Measurements from ENCODE around the gene REC8.
A peak's percentile ranks its signal among the peaks of the same experiment; 100 is the strongest.

Gene REC8

DNA sequence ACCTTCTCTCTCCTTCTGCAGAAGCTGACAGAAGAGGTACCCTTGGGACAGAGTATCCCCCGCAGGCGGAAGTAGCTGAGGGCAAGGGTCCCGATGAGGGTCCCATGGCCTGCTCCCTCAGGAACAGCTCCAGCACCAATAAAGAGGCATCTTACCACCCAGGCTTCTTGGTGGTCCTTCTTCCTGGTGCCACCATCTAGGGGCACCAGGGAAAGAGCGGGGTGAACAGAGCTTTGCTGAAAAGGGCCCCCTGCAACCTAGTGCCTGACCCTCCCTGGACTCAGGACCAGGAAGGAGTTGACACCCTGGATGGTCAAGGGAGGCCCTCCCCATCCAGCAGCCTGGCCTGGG, 11.4 kb upstream of the REC8 start:
- DNase-seq, result no peak

DNA sequence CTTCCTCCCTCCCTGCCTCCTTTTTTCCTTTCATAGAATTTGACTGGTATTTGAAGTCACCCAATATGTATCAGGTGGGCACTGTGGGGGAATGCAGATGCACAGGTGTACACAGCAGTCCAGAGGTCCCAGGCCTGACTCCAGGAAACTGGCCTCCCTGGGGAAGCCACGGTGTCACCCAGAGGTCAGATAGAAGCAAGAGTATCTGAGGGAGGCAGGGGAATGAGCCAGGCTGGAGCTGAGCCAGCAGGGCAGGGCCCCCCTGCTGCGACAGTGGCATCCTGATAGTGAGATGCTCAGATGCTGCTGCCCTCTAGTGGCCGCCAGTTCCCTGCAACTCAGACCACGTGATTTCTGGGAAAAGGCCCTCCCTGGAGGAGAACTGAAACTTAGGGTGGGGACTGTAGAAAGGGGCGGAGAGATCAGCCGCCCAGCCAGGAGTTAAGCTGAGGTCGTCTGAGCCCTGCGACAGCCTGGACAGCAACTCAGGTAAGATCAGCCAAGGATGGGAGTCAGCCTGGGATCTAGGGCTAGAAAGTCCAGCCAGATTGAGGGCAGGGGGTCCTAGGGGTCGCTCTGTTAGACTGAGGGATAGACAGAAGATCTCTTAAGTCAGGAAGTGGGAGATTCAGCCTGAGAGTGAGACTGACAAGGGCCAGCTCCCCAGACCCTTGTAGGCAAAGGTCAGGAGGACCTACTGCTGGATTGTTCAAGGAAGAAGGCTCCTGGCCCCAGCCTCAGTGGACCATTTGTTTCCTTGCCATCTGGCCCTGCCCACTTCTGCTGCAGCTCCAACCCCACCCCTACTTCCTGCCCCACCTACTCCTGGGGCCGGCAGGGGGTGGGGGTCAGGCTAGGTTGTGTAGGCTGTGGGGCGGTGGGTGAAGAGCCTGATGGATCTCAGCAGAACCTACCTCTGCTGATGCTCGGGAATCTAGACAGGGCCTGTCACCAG, 10.8 kb upstream of the REC8 start, which contains the start of gene IRF9:
IRF9 (plus strand) TSS at position 416 of the 955 bp plus-strand sequence. CDS start 880 bp downstream, outside the sequence.
- peak; percentile 94 for DNase-seq

DNA sequence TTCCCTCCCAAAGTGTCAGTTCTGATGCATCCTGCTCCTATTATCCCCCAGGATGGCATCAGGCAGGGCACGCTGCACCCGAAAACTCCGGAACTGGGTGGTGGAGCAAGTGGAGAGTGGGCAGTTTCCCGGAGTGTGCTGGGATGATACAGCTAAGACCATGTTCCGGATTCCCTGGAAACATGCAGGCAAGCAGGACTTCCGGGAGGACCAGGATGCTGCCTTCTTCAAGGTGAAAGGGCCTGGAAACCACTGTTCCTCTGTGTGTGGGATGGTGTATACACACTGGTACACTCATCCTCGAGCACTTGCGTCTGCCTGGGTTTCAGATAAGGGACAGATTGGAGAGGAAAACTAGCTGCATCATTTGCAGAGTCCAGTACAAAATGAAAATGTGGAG, 9.8 kb upstream of the REC8 start:
- DNase-seq, result no peak

DNA sequence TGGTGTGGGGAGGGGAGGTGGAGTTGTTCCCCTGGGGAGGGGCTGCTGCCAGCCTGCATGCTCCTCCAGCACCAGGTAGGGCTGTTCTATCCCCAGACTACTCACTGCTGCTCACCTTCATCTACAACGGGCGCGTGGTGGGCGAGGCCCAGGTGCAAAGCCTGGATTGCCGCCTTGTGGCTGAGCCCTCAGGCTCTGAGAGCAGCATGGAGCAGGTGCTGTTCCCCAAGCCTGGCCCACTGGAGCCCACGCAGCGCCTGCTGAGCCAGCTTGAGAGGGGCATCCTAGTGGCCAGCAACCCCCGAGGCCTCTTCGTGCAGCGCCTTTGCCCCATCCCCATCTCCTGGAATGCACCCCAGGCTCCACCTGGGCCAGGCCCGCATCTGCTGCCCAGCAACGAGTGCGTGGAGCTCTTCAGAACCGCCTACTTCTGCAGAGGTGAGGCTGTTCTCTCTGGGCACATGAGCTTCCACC, 7.3 kb upstream of the REC8 start:
- DNase-seq, result no peak

DNA sequence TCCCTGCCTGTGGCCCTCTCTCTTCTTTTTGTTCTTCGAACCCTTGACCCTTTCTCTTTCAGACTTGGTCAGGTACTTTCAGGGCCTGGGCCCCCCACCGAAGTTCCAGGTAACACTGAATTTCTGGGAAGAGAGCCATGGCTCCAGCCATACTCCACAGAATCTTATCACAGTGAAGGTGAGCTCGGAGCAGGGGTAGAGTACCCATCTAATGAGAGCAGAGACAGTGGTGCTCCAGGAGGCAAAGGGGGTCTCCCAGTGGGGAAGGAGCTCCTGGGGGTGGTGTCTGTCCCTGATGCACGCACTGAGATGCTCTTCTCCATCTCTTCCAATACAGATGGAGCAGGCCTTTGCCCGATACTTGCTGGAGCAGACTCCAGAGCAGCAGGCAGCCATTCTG, 6.1 kb upstream of the REC8 start:
- no peak for DNase-seq

DNA sequence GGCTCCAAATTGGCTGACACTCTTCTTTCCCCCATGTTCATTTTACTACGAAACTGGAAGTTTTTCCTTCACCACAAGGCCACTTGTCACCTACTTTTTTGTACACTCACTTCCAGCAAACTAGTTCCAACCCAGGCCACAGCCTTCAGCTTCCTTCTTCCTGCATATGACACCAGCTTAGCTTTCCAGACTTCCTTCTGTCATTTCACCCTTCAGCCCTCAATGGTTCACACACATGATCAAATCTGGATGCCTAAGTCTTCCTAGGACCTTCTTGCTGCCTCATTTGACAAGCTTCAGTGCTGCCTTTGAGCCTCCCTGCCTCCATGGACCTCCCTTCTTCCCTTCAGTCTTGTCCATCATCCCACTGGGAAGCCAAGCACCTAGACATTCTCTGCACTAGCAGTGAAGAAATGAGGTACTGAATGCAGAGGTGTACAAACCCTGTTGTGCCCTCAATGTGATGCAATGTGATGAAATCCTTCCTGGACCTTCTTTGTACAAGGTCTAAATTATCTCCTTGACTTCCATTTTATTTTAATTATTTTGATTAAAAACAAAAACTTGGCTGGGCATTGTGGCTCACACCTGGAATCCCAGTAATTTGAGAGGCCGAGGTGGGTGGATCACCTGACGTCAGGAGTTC, 4.3 kb upstream of the REC8 start:
- DNase-seq, result no peak

DNA sequence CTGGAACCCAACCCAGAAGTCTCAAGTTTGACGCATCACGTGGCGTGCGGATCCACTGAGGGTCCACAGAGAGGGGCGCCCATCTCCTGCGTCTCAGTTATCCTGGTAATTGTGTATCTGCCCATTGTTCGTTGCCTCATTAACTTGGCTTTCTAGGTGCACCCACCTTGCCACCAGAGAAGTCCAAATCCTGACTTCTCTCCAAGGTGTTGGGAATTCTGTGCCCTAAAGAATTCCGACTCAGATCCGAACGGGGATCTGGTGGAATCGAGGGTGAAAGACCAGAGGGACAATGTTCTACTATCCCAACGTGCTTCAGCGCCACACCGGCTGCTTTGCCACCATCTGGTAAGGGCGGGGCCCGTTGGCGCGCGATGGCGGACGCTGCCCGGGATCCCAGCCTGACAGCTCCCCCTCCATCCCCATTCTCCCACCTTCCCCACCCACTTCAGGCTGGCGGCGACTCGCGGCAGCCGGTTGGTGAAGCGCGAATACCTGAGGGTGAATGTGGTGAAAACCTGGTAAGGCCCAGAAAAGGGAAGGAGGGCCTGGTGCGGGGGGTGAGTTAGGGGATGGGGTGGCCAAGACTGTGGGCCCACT, 481 bp downstream of the REC8 start:
- no peak for DNase-seq

DNA sequence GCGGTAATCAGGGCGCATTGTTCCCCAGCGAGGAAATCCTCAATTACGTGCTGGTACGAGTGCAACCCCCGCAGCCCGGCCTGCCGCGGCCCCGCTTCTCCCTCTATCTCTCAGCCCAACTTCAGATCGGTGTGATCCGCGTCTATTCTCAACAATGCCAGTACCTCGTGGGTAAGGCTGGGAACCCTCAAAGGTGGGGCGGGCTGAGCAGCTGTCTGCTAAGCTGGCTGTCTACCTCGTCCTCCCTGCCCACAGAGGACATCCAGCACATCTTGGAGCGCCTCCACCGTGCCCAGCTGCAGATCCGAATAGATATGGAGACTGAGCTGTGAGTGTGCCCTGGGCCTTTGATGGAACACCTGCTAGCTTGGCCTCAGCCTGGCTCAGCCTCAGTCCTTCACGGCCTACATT, 996 bp downstream of the REC8 start:
- no peak for DNase-seq

DNA sequence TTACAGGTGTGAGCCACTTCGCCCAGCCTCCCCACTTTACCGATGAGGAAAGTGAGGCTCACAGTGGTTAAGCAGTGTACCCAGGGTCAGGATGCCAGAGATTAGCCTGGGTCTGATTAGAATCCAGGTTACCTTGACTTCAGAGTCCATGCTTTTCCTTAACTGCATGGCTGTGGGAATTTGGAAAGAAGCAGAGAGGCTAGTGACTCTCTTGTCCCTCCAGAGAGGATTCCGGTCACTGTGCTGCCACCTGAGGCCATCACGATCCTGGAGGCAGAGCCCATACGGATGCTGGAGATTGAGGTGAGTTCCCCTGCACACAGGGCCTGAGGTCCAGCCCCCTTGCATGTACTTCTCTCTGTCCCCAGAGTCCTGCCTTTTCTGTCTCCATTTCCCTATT, 4.7 kb downstream of the REC8 start:
- no peak for DNase-seq

DNA sequence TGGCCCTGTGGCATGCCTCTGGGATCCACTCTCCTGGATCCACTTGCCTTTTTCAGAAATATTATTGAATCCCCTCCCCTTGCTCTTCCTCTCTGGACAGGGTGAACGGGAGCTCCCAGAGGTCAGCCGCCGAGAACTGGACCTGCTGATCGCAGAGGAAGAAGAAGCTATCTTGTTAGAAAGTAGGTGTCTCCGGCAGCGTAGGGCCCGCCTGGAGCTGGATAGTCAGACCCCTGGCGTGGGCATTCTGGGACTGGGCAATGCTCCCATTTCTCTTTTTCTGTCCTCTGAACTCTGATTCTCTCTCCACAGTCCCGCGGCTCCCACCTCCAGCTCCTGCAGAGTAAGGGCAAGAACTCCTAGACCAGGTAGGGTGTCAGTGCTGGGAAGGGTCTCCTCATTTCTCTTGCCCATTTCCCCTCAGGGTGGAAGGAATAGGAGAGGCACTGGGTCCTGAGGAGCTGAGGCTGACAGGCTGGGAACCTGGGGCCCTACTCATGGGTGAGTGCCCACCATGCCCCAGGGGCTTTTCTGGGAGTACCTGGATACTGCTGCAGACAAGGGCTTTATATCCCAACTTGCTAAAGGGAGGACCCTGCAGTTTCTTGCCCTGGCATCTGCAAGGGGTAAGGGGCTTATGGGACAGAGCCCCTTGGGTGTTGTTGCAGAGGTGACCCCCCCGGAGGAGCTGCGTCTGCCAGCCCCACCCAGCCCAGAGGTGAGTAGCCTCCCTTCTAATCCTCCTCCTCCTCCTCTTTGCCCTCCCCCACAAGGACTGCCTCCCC, 5.4 kb downstream of the REC8 start:
- DNase-seq, result no peak

DNA sequence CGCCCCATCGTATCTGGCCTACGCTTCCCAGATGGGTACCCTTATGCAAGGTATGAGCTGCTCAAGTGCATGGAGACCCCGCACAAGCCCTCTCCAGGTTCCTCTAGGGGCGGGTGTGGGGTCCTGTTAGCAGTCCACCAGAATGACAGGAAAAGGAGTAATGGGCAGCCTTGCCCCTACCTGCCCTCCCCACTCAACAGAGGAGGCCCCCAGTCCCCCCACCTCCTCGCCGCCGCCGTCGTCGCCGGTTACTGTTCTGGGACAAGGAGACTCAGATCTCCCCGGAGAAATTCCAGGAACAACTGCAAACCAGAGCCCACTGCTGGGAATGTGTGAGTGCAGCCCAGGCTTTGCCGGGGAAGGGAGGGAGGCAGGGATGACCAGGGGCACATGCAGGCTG, 6.0 kb downstream of the REC8 start:
- no peak for DNase-seq

DNA sequence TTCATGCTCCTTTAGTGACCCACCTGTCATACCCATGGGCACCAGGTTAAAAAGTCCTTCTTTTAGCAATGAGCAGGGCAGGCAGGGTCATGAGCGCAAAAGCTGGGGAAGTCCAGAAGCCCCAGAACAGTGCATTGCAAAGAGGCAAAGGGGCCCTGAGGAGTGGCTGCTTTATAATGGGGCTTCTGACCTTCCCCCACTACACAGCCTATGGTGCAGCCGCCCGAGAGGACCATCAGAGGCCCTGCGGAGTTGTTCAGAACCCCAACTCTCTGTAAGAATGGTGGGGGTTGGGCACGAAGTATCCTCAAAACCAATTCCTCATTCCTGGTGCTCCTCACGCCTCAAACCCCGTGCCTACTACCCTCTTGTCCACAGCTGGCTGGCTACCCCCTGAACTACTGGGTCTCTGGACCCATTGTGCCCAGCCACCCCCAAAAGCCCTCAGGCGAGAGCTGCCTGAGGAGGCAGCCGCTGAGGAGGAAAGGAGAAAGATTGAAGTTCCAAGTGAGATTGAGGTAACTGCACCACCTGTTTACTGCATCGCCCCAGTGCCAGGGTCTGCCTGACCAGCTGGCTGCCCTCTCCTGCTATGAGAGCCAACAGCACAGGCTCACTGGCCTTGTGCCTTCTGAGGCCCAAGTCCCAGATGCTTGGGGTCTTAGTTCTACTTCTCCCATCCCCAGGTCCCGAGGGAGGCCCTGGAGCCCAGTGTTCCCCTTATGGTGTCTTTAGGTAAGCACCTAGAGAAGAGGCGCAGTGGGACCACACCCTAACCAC, 6.7 kb downstream of the REC8 start:
- DNase-seq, result no peak

DNA sequence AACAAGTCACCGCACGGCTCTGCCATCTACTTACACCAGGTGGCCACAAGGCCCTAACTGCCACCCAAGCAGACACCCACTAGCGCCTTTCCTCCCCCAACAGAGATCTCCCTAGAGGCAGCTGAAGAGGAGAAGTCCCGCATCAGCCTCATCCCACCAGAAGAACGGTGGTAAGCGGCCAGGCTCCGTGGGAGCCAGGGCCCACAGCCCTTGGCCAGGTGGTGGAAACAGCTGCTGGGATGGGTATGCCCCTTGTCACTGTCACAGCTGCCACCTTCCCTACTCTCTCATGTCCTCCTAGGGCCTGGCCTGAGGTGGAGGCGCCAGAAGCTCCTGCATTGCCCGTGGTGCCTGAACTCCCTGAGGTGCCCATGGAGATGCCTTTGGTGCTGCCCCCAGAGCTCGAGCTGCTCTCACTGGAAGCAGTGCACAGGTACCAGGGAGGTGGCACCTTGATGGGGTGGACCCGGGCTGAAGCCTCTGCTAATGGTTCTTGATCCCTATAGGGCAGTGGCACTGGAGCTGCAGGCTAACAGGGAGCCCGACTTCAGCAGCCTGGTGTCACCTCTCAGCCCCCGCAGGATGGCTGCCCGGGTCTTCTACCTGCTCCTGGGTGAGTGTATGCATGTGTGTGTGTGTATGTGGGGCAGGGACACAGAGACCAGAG, 7.5 kb downstream of the REC8 start:
- no peak for DNase-seq

DNA sequence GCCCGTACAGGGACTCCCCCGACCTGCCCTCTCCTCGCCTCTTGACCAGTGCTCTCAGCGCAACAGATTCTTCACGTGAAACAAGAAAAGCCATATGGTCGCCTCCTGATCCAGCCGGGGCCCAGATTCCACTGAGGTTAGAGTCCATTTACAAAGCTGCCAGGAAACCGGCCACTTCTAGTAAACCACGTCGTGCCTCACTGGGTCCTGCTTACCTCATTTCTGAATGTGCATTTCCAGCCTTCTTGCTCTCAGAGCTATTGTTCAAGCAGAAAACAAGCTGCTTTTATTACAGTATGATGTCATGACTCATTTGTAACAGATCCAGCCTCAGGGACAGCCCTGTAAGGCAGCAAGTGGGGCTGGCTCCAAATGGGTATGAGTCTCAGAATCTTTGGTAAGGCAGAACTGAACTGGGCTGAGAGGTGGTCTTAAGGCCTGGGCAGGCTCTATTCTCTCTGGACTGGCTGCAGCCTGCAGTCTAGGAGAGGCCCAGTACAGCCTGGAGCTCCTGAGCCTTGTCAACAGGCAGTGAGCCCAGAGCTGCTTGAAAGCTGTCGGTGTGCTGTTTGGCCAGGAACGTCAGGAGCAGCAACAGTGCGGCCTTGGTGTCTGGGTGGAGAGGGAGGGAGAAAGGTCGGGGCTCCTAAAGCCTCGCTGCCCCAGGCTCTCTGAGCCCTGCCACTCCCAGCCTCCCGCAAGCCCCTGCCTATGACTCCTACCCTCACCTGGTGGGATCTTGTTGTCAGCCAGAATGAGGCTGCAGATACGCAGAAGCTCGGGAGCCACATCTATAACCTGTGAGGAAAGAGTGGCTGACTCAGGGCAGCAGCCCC, 8.3 kb downstream of the REC8 start:
- DNase-seq, result no peak

DNA sequence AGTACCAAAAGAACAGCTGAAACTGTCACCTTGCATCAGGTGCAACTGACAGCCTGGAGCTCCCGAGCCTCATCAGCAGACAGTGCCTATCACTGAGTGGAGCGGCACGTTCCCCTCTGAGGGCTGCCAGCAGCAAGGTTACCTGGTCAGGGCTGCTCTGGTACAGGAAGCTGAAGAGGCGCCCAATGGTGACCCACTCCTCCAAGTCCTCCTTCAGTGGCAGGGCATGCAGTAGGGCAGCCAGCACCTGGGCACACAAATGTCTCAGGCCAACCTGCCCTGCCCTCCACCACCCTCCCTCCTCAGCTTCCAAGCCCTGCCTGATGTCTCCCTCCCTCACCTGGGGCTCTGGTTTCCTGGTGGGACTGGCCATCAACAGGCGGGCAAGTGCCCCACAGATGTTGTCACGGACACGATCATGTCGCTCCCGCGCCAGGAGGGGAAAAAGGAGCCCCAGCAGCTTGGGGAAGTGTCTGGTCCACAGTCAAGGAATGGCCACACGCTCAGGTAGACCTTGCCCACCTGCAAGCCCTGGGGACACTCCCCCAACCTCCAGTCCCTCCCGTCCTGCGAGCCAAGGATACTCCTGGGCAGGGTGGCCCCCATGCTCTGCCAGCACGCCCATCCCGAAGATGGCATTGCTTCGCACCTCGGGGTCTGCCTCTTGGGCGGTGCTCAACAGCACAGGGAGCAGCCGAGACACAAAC, 9.6 kb downstream of the REC8 start:
- DNase-seq, result no peak

DNA sequence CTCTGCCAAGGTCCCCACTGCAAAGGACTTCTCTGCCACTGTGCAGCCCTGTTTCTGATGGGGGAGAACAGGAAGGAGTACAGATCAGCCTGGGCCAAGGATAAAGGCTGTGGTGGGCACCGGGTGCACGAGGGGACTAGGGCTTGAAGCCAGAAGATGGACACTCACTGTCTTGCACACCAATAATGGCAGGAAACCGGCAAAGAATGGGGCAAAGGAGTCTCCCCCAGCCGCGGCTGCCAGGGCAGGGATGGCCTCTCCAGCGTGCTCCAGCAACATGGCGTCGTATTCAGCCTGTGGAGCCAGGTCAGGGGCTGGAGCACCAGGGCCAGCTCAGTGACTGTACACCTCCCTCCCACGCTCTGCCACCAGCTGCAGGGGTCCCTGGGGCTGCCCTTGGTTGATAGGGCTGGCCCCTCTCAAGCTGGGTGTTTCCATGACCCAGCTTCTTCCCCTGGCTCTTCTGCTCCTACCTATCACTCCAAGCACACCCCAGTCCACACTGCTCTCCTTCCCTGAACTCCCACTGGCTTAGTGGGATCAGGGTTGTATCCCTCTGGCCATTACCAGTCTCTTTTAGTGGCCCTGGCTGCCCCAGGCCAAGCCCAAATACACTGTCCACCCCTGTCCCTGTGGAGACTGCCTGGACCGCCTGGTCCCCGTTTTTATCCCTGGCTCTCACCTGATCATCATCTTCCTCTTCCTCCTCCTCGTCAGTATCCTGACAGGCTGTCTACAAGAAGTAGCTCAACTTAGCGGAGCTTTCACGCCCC, 10.4 kb downstream of the REC8 start:
- no peak for DNase-seq

DNA sequence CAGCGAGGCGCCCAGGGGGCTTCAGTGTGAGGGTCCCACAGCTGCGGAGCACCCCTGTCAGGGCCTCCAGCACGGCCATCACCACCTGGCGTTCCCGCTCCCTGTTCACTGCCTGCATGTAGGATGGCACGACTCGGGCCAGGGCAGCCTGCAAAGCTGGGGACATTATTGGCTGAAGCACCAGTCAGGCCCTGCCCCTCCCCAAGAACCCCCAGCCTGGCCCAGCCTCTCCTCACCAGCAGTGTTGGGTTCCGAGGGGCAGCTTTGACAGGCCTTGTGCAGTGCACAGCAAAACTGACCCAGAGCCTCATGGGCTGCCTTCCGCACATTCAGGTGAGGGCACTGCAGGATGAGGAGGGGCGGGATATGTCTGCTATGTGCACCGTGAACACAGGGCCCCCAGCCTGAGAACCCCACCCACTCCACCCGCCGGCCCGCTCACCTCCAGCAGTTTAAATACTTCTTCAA, 11.2 kb downstream of the REC8 start:
- no peak for DNase-seq

DNA sequence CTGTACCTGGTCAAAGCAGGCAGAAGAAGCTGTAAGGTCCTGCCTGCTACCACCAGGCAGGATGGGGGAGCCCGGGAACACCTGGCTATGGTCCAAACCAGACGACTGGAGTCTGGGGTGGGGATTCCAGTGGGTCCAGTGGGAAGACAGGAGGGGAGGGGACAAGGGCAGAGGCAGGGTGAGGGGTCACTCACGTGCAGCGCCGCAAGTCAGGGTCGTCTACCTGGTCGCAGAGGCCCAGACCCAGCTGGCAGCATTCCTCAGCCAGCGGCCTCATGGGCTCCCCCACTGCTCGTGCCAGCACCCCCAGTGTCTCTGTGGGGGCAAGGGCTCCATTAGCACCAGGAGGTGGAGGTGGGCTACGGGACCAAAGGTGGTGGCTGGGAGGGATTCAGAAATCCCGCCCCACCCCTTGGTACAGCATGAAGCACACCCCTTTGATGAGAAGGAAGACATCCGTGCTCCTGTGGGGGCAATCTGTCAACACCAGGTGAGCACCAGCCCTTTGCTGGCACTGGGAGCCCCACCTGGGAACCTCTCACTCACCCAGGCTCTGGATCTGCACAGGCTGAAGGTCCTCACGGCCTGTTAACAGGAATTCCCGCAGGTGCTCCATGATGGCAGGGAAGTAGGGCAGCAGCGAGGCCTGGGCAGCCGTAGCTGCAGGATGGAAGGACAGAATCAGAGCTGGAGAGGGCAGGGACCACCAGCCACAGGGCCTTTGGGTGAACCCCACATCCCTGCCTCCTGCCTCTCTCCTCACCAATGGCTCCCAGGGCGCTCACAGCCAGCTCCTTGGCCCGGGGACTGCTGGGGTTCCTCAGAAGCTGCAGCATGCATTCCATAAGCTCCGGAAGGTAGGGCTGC, 12.5 kb downstream of the REC8 start:
- DNase-seq, result no peak

Measured in central memory CD4-positive, alpha-beta T cell (primary cell).